Gastrocnemius medialis (tissue), 4 donors: ENCODE data around the gene ITGB3. TPM values are rescaled to one million over a fixed set of nuclear protein-coding genes. Genes with fewer than 3 reads are reported as not detected.

ENCODE experiments used
- ATAC-seq, 2 donors: fragments of 150-250 bp; one replicate each; pipeline ENCODE4 v1.9.1; 2016
- DNase-seq, 2 donors: peaks; one replicate each; pipeline ENCODE4 v3.0.0-alpha.2; 2019
- H3K27ac ChIP-seq, 4 donors: fragments of 200-600 bp; sonication (generic); 1 replicate in 1 of 4; 2 replicates in 3 of 4; pipeline ENCODE4 v1.5.1; 2016 to 2018; ENCODE audit warnings: mild to moderate bottlenecking in 2 of 4, moderate library complexity in 1 of 4
- H3K27me3 ChIP-seq, 3 donors: fragments of 200-600 bp; sonication (generic) in 2 of 3; 1 replicate in 1 of 3; 2 replicates in 2 of 3; pipeline versions ENCODE4 v1.5.1 to v1.6.0; 2016 to 2019; ENCODE audit warnings: mild to moderate bottlenecking in 1 of 3, moderate library complexity in 1 of 3
- H3K36me3 ChIP-seq, 2 donors: fragments of 200-600 bp; sonication (generic) in 1 of 2; one replicate each; pipeline ENCODE4 v1.5.1; 2017 to 2018
- H3K4me1 ChIP-seq, 2 donors: fragments of 200-600 bp; sonication (generic) in 1 of 2; one replicate each; pipeline ENCODE4 v1.5.1; 2016 to 2017; ENCODE audit warnings: mild to moderate bottlenecking in 2 of 2
- H3K4me3 ChIP-seq, 4 donors: fragments of 200-600 bp; sonication (generic) in 3 of 4; 1 replicate in 1 of 4; 2 replicates in 3 of 4; pipeline ENCODE4 v1.5.1; 2016 to 2019; ENCODE audit warnings: mild to moderate bottlenecking in 2 of 4
- H3K9me3 ChIP-seq, 3 donors: fragments of 200-600 bp; sonication (generic) in 2 of 3; 1 replicate in 1 of 3; 2 replicates in 2 of 3; pipeline ENCODE4 v1.5.1; 2016 to 2019
- CTCF ChIP-seq, 5 experiments: fragments of 450-650 bp in 3 of 5; fragments of 200-600 bp in 2 of 5; sonication (generic) in 2 of 5; IDR thresholded peaks in 4 of 5; conservative IDR thresholded peaks in 1 of 5; 1 replicate in 4 of 5; 2 replicates in 1 of 5; pipeline ENCODE4 v1.5.1; 2016 to 2019; ENCODE audit warnings: antibody characterized with exemption in 5 of 5, mild to moderate bottlenecking in 3 of 5, moderate library complexity in 3 of 5
- POLR2A ChIP-seq, 2 donors: fragments of 450-650 bp; IDR thresholded peaks; one replicate each; pipeline ENCODE4 v1.6.1; 2017; ENCODE audit warnings: antibody characterized with exemption in 2 of 2, mild to moderate bottlenecking in 2 of 2, moderate library complexity in 2 of 2
- in situ Hi-C, 4 donors: fragments of 200-750 bp; cut with MboI; loops; one replicate each; pipeline versions ENCODE4 v1.15.0 to v1.8.0; 2017; ENCODE audit warnings: low sequenced_read_pairs in 4 of 4
- intact Hi-C: fragments of 100-400 bp; cut with DNase I; formaldehyde crosslinking; loops from one replicate; pipeline ENCODE4 v1.15.1; 2023; ENCODE audit warnings: low total_unique reads
- total RNA-seq, 4 donors: library from RNA; depleted of rRNA; stranded (reverse); fragments of >200 nt; gene quantifications; one replicate each; pipeline versions ENCODE4 v1.1.0 to v1.2.3, GENCODE V29; 2016

The ITGB3 gene
- total RNA-seq, 4 donors from 2014 or later, result 0.92 to 6.2 (median 1.9) TPM; not detected in 1

GRCh38 chr17:47218896-47219430, 34.7 kb upstream of the ITGB3 start:
- no peaks in the 10 kb centered on the region for H3K4me1 ChIP-seq

GRCh38 chr17:47219621-47220475, 33.8 kb upstream of the ITGB3 start:
- no peak for ATAC-seq
- Histone ChIP-seq H3K4me3 (no peak overlapping the region), H3K36me3 (no peaks in the 10 kb centered on the region), H3K4me1 (peaks cover 0 to 5% of the 10 kb centered on the region in 2 donors), H3K27ac (no peak overlapping the region), H3K27me3 (no peaks in the 10 kb centered on the region), H3K9me3 (no peaks in the 10 kb centered on the region)
- in situ Hi-C loops, result no loop called here
- intact Hi-C loops, result no loop called here
- TF ChIP-seq POLR2A (IDR thresholded peaks at IDR 0.05), result no peak
- no peak for TF ChIP-seq CTCF (IDR thresholded peaks at IDR 0.05 in 4 of 5, conservative IDR thresholded peaks at IDR 0.05 in 1 of 5)
- no peak for DNase-seq

More at GRCh38 chr17:47218896-47219430, 34.7 kb upstream of the ITGB3 start:
- intact Hi-C loops (no loop called here), in situ Hi-C loops (no loop called here)
- no peak overlapping the region for H3K27ac ChIP-seq
- H3K27me3 ChIP-seq, result no peaks in the 10 kb centered on the region
- DNase-seq (no peak), ATAC-seq (no peak)
- H3K4me3 ChIP-seq, result no peak overlapping the region
- H3K9me3 ChIP-seq, result no peaks in the 10 kb centered on the region
- TF ChIP-seq POLR2A (IDR thresholded peaks at IDR 0.05), result no peak
- no peak for TF ChIP-seq CTCF (IDR thresholded peaks at IDR 0.05 in 4 of 5, conservative IDR thresholded peaks at IDR 0.05 in 1 of 5)
- no peaks in the 10 kb centered on the region for H3K36me3 ChIP-seq

GRCh38 chr17:47220531-47220999, 33.1 kb upstream of the ITGB3 start:
- DNase-seq (no peak), ATAC-seq (no peak)
- H3K36me3 ChIP-seq, result no peaks in the 10 kb centered on the region
- H3K4me1 ChIP-seq, result peaks cover 0 to 9% of the 10 kb centered on the region in 2 donors
- no peaks in the 10 kb centered on the region for H3K27me3 ChIP-seq
- no peak overlapping the region for H3K4me3 ChIP-seq
- in situ Hi-C loops, result no loop called here
- TF ChIP-seq POLR2A (IDR thresholded peaks at IDR 0.05) (no peak), CTCF (IDR thresholded peaks at IDR 0.05 in 4 of 5, conservative IDR thresholded peaks at IDR 0.05 in 1 of 5) (no peak)
- H3K9me3 ChIP-seq, result no peaks in the 10 kb centered on the region
- no peak overlapping the region for H3K27ac ChIP-seq
- intact Hi-C loops, result no loop called here

- TF ChIP-seq CTCF (IDR thresholded peaks at IDR 0.05 in 4 of 5, conservative IDR thresholded peaks at IDR 0.05 in 1 of 5), result no peak
- no peak for TF ChIP-seq POLR2A (IDR thresholded peaks at IDR 0.05)
- ATAC-seq, result no peak
- H3K4me1 ChIP-seq, result peaks cover 3 to 9% of the 10 kb centered on the region in 2 donors
- H3K27ac ChIP-seq, result no peak overlapping the region
- no peak for DNase-seq
- in situ Hi-C loops, result no loop called here
- intact Hi-C loops, result no loop called here
- no peaks in the 10 kb centered on the region for H3K9me3 ChIP-seq
- H3K27me3 ChIP-seq, result no peaks in the 10 kb centered on the region
- H3K4me3 ChIP-seq, result no peak overlapping the region
- H3K36me3 ChIP-seq, result no peaks in the 10 kb centered on the region
Measured at GRCh38 chr17:47221154-47221553, 32.5 kb upstream of the ITGB3 start.
